K562 (cell line): ENCODE results near the gene AEN. TPM values are rescaled to one million over a fixed set of nuclear protein-coding genes. Genes with fewer than 3 reads are reported as not detected.

Experiments used
- ATAC-seq: fragments of 200-7000 bp; cut with Tn5 transposase; 3 replicates; pipeline ENCODE4 v1.9.1; 2020; ENCODE audit warnings: moderate library complexity
- BruUV-seq: library from RNA; stranded (reverse); fragments of 400-500 nt; replicated peaks from 2 replicates; lab custom pipeline; 2021; lab: Mats Ljungman, UMichigan
- CTCF ChIA-PET: fragments of 300-600 bp; formaldehyde crosslinking; extraction: SDS; loops from one replicate; lab custom pipeline; 2021; ENCODE audit warnings: low intra/inter-chr PET ratio; lab: Yijun Ruan, JAX
- POLR2A ChIA-PET: fragments of 300-600, 350-650 bp; sonication (Branson Sonifier 250); formaldehyde crosslinking; extraction: SDS; loops from one replicate; lab custom pipeline; 2021; ENCODE audit warnings: antibody characterized with exemption, inconsistent platforms; lab: Yijun Ruan, JAX
- DNase-seq, 4 experiments: peaks; one replicate each; pipeline versions ENCODE4 v3.0.0 to v3.0.0-alpha.2; 2011 to 2018; ENCODE audit warnings: low spot score in 3 of 4, mixed read lengths in 3 of 4; ENCODE audit errors: extremely low read depth in 1 of 4
- FAIRE-seq: peaks from 2 replicates; lab custom pipeline; 2011; peaks lifted over from hg19 to GRCh38; lab: Jason Lieb, UNC
- H2AFZ ChIP-seq: 2 replicates; pipeline ENCODE4 v1.6.0; 2011; ENCODE audit warnings: low read depth, low read length, control low read depth, inconsistent platforms
- H3K27ac ChIP-seq: fragments of 200-600 bp; 3 replicates; pipeline ENCODE4 v1.8.0; 2011; ENCODE audit warnings: low read depth, mild to moderate bottlenecking, control low read depth, inconsistent platforms, low read length, moderate library complexity, mixed read lengths; ENCODE audit errors: extremely low read depth
- H3K27me3 ChIP-seq, 2 experiments: fragments of 300-600 bp in 1 of 2; 2 replicates in 1 of 2; 3 replicates in 1 of 2; pipeline versions ENCODE4 v1.6.0 to v1.8.0; 2011; ENCODE audit warnings: inconsistent platforms in 2 of 2, low read length in 2 of 2, mild to moderate bottlenecking in 1 of 2, mixed read lengths in 1 of 2, moderate library complexity in 1 of 2; ENCODE audit not compliant: control insufficient read depth in 2 of 2, insufficient read depth in 2 of 2
- H3K36me3 ChIP-seq: fragments of 300-600 bp; 3 replicates; pipeline ENCODE4 v1.8.0; 2011; ENCODE audit warnings: mild to moderate bottlenecking, low read length, inconsistent platforms; ENCODE audit not compliant: control insufficient read depth, insufficient read depth
- H3K4me1 ChIP-seq, 2 experiments: fragments of 200-600 bp in 1 of 2; replicated peaks in 1 of 2; 2 replicates in 1 of 2; 3 replicates in 1 of 2; pipeline versions ENCODE4 v1.5.1 to v1.8.0; 2011; ENCODE audit warnings: inconsistent platforms in 2 of 2, low read length in 2 of 2, mild to moderate bottlenecking in 1 of 2, mixed read lengths in 1 of 2, moderate library complexity in 1 of 2; ENCODE audit not compliant: control insufficient read depth in 2 of 2, insufficient read depth in 2 of 2
- H3K4me2 ChIP-seq: 2 replicates; pipeline ENCODE4 v1.6.1; 2011; ENCODE audit warnings: low read length, control low read depth, inconsistent platforms, mixed read lengths; ENCODE audit not compliant: insufficient read depth
- H3K4me3 ChIP-seq: fragments of 200-600 bp; sonication (generic), shearing (Covaris generic); 2 replicates; pipeline ENCODE4 v1.5.1; 2016; ENCODE audit warnings: control low read depth, inconsistent platforms
- H3K79me2 ChIP-seq: fragments of 200-600 bp; 3 replicates; pipeline ENCODE4 v1.8.0; 2011; ENCODE audit warnings: low read length, inconsistent platforms; ENCODE audit not compliant: control insufficient read depth, insufficient read depth
- H3K9ac ChIP-seq, 2 experiments: 2 replicates each; pipeline versions ENCODE4 v1.6.0 to v1.6.1; 2011; ENCODE audit warnings: low read depth in 2 of 2, low read length in 2 of 2, control low read depth in 1 of 2, inconsistent platforms in 1 of 2, mild to moderate bottlenecking in 1 of 2, mixed read lengths in 1 of 2; ENCODE audit not compliant: insufficient read depth in 1 of 2
- H3K9me1 ChIP-seq: one replicate; pipeline ENCODE4 v1.6.0; 2011; ENCODE audit warnings: inconsistent platforms, mild to moderate bottlenecking, low read length, moderate library complexity; ENCODE audit not compliant: control insufficient read depth, insufficient read depth
- H3K9me3 ChIP-seq: replicated peaks from 2 replicates; pipeline ENCODE4 v1.5.1; 2011; ENCODE audit warnings: low read depth, low read length, inconsistent platforms; ENCODE audit not compliant: control insufficient read depth, insufficient read depth
- H4K20me1 ChIP-seq: replicated peaks from 2 replicates; pipeline ENCODE4 v1.6.1; 2011; ENCODE audit warnings: low read length, inconsistent platforms, mixed read lengths; ENCODE audit not compliant: control insufficient read depth, insufficient read depth
- FOSL1 ChIP-seq: fragments of 200-800 bp; sonication (Bioruptor generic); conservative IDR thresholded peaks from 2 replicates; pipeline ENCODE4 v1.6.1; 2016; ENCODE audit warnings: missing genetic modification characterization, missing compliant biosample characterization
- JUN ChIP-seq, 2 experiments: sonication (generic) in 1 of 2; formaldehyde crosslinking in 1 of 2; IDR thresholded peaks; 2 replicates each; pipeline versions ENCODE4 v1.6.1 to v1.8.0; 2012 to 2022; ENCODE audit warnings: borderline replicate concordance in 2 of 2, mild to moderate bottlenecking in 2 of 2, improper control_type of control experiment in 1 of 2, low read depth in 1 of 2, low read length in 1 of 2, missing genetic modification reagents in 1 of 2
- JUND ChIP-seq, 2 experiments: IDR thresholded peaks; 2 replicates in 1 of 2; 3 replicates in 1 of 2; pipeline ENCODE4 v1.6.1; 2011; ENCODE audit warnings: borderline replicate concordance in 2 of 2, low read depth in 2 of 2, low read length in 2 of 2, improper control_type of control experiment in 1 of 2, missing biosample characterization in 1 of 2, missing genetic modification characterization in 1 of 2, missing genetic modification reagents in 1 of 2
- KAT2B ChIP-seq: IDR thresholded peaks from one replicate; pipeline ENCODE4 v1.6.1; 2012; ENCODE audit warnings: low read depth, mild to moderate bottlenecking, control low read depth, inconsistent platforms, low read length, moderate library complexity
- KDM4B ChIP-seq, 2 experiments: fragments of 450-650 bp in 1 of 2; sonication (generic) in 1 of 2; IDR thresholded peaks; 2 replicates each; pipeline ENCODE4 v1.6.1; 2016 to 2017; ENCODE audit warnings: borderline replicate concordance in 2 of 2, antibody characterized with exemption in 1 of 2, low read depth in 1 of 2, mild to moderate bottlenecking in 1 of 2
- MAFG ChIP-seq: fragments of 450-650 bp; conservative IDR thresholded peaks from 2 replicates; pipeline ENCODE4 v1.6.1; 2016; ENCODE audit warnings: missing genetic modification characterization, missing compliant biosample characterization
- NEUROD1 ChIP-seq: fragments of 150-350 bp; IDR thresholded peaks from 2 replicates; pipeline ENCODE4 v1.6.1; 2014; ENCODE audit warnings: borderline replicate concordance, low read length, low read depth; ENCODE audit not compliant: partially characterized antibody
- POLR3A ChIP-seq: IDR thresholded peaks from 2 replicates; pipeline ENCODE4 v1.6.1; 2011; ENCODE audit warnings: borderline replicate concordance, mild to moderate bottlenecking, moderate library complexity; ENCODE audit not compliant: insufficient read length, insufficient read depth; ENCODE audit errors: extremely low read depth
- SMARCA4 ChIP-seq: fragments of 450-650 bp; IDR thresholded peaks from 2 replicates; pipeline ENCODE4 v1.6.1; 2016
- THAP7 ChIP-seq: fragments of 250-450 bp; sonication (Bioruptor Pico); IDR thresholded peaks from 2 replicates; pipeline ENCODE4 v1.5.0; 2021
- ZBTB12 ChIP-seq: fragments of 250-450 bp; sonication (Bioruptor Pico); IDR thresholded peaks from 2 replicates; pipeline ENCODE4 v1.4.0; 2020
- ZNF121 ChIP-seq: sonication (generic); formaldehyde crosslinking; conservative IDR thresholded peaks from 2 replicates; pipeline ENCODE4 v1.8.0; 2022; ENCODE audit warnings: missing genetic modification reagents
- WGBS: fragments of 100-300 bp; shearing (Covaris generic); methylation state at CpG from one replicate; pipeline ENCODE4 v1.1.6; 2016; ENCODE audit warnings: low coverage, mixed read lengths; ENCODE audit not compliant: insufficient coverage; ENCODE audit errors: missing lambda C conversion rate; 5-methylcytosine and 5-hydroxymethylcytosine counted together
- in situ Hi-C: fragments of 300-500 bp; cut with MboI; formaldehyde crosslinking; loops from 4 replicates; pipeline ENCODE4 v1.15.0; 2018; ENCODE audit warnings: inconsistent platforms, mixed read lengths
- intact Hi-C: fragments of 100-400 bp; cut with micrococcal nuclease; formaldehyde crosslinking; loops from 2 replicates; pipeline ENCODE4 v1.14.2; 2022
- polyA plus RNA-seq, 8 experiments: library from polyadenylated mRNA; depleted of rRNA in 4 of 8; stranded (reverse) in 5 of 8; unstranded in 3 of 8; fragments of >200 nt; fragmentation: Nextera tagmentation in 2 of 8; fragmentation: Illumina TruSeq in 1 of 8; extraction: Ambion mirVana in 2 of 8; extraction: Trizol in 1 of 8; gene quantifications; 2 replicates each; pipeline versions ENCODE4 v1.2.1 to v1.2.3, GENCODE V29; 2011 to 2014; ENCODE audit warnings: inconsistent platforms in 1 of 8, missing spikeins in 1 of 8
- total RNA-seq, 7 experiments: library from RNA; depleted of rRNA in 6 of 7; stranded (reverse); fragments of >200 nt in 6 of 7; fragmentation: Illumina TruSeq in 2 of 7; extraction: Trizol in 2 of 7; gene quantifications; 2 replicates each; pipeline versions ENCODE4 v1.2.1 to v1.2.3, GENCODE V29; 2011 to 2021; ENCODE audit warnings: low replicate concordance in 1 of 7

AEN gene
- total and polyA plus RNA-seq, 9 of the 15 experiments (the other 6 are each of a cell fraction or from before 2014, with no cell fraction given), result 9.0 to 51.0 (median 32.8) TPM

- Histone ChIP-seq H3K9me1 (no peaks in the 10 kb centered on the region), H3K9me3 (no peaks in the 10 kb centered on the region), H3K79me2 (peaks cover 2% of the 10 kb centered on the region; the same call in 1 of the 3 replicates), H2AFZ (no peak overlapping the region), H3K4me3 (no peak overlapping the region), H4K20me1 (0 out of 2 replicates have a peak, but pooled peaks cover 2% of the 10 kb centered on the region), H3K4me2 (no peak overlapping the region), H3K27me3 (no peaks in the 10 kb centered on the region), H3K36me3 (peaks cover 45% of the 10 kb centered on the region; the same call in 2 of the 3 replicates), H3K4me1 (peaks cover 17 to 20% of the 10 kb centered on the region in 2 experiments; a peak in 4 of 5 replicates), H3K27ac (no peak overlapping the region), H3K9ac (no peak overlapping the region)
- DNase-seq, result no peak
- no peak for ATAC-seq
- intact Hi-C loops, result no loop called here
- no TSS peak for BruUV-seq
- FAIRE-seq, result no peak
- ChIA-PET POLR2A (interaction anchor here (0.6 kb wide), 1 partner anchor 454 kb away, joined by 3 read pairs; no protein-coding TSS in a partner anchor), CTCF (no interaction called here)
- WGBS, result 77% methylated on average over 6 of the region's 6 CpGs
- in situ Hi-C loops, result no loop called here
- no peak for TF ChIP-seq KAT2B
These were observed 14.2 kb downstream of the AEN start for GRCh38 chr15:88635318-88635717.

GRCh38 chr15:88636050-88636449, 14.9 kb downstream of the AEN start:
- H2AFZ ChIP-seq, result no peak overlapping the region
- H3K4me3 ChIP-seq, result no peak overlapping the region
- no TSS peak for BruUV-seq
- H3K4me1 ChIP-seq, result peaks cover 17 to 20% of the 10 kb centered on the region in 2 experiments; a peak in 4 of 5 replicates
- no peaks in the 10 kb centered on the region for H3K9me3 ChIP-seq
- 78% methylated on average over 11 of the region's 11 CpGs for WGBS
- H3K27ac ChIP-seq, result no peak overlapping the region
- ChIA-PET CTCF (no interaction called here), POLR2A (interaction anchor here (0.6 kb wide), 2 partner anchors 11 to 454 kb away, joined by 3 read pairs; no protein-coding TSS in a partner anchor)
- ATAC-seq (no peak), FAIRE-seq (no peak), DNase-seq (no peak)
- H3K4me2 ChIP-seq, result no peak overlapping the region
- H3K9me1 ChIP-seq, result no peaks in the 10 kb centered on the region
- in situ Hi-C loops, result no loop called here
- no peaks in the 10 kb centered on the region for H3K79me2 ChIP-seq
- H3K36me3 ChIP-seq, result peaks cover 37% of the 10 kb centered on the region; the same call in 2 of the 3 replicates
- H3K27me3 ChIP-seq, result no peaks in the 10 kb centered on the region
- H3K9ac ChIP-seq, result peak overlapping the region in 1 of 2 experiments; percentile 75; a peak in 1 of 4 replicates
- intact Hi-C loops, result no loop called here
- 0 out of 2 replicates have a peak, but pooled peaks cover 2% of the 10 kb centered on the region for H4K20me1 ChIP-seq
- no peak for TF ChIP-seq ZBTB12
- no peak for TF ChIP-seq KDM4B (IDR thresholded peaks at IDR 0.05; ENCODE audit: borderline replicate concordance in 2 of 2, low read depth in 1 of 2)
- no peak for TF ChIP-seq POLR3A
- TF ChIP-seq JUND (IDR thresholded peaks at IDR 0.05; ENCODE audit: borderline replicate concordance, low read depth, low read length), result peak; percentile 22; the same call in 1 of the 2 replicates
- no peak for TF ChIP-seq JUND (tag; IDR thresholded peaks at IDR 0.05; ENCODE audit: borderline replicate concordance, low read depth, low read length)
- no peak for TF ChIP-seq THAP7 (CRISPR knock-in tag)
- no peak for TF ChIP-seq ZNF121 (CRISPR knock-in tag)
- TF ChIP-seq MAFG (tag), result no peak
- TF ChIP-seq SMARCA4, result no peak
- no peak for TF ChIP-seq NEUROD1
- peak; percentile 53 for TF ChIP-seq FOSL1 (tag)
- TF ChIP-seq JUN (IDR thresholded peaks at IDR 0.05; ENCODE audit: borderline replicate concordance, low read depth, low read length), result no peak
- no peak for TF ChIP-seq JUN (CRISPR knock-in tag; IDR thresholded peaks at IDR 0.05; ENCODE audit: borderline replicate concordance)
